HG03354 (cell line): Measurements from ENCODE around the gene NLRP6.
"Not testable (repeated sequence)": the region's sequence is repeated elsewhere in the genome, so short reads cannot be mapped to it uniquely, and the experiment has no call there.

Source experiments
- ATAC-seq: cut with Tn5 transposase; IDR thresholded peaks from one replicate; pipeline ENCODE4 v1.9.1; 2021; ENCODE audit warnings: mild to moderate bottlenecking; ENCODE audit not compliant: unreplicated experiment, poor library complexity, severe bottlenecking

The NLRP6 gene

GRCh38 chr11:317668-318404 lies 39.6 kb downstream of the NLRP6 start:
- ATAC-seq: peak; percentile 1

GRCh38 chr11:318405-319120 lies 40.4 kb downstream of the NLRP6 start:
- peak; percentile 54 for ATAC-seq

GRCh38 chr11:319121-319887 lies 41.1 kb downstream of the NLRP6 start:
- peak; percentile 23 for ATAC-seq

- ATAC-seq: not testable (repeated sequence)
These were observed 41.7 kb downstream of the NLRP6 start for GRCh38 chr11:319888-320273.

- ATAC-seq: no peak
These were observed 45.9 kb downstream of the NLRP6 start for GRCh38 chr11:324156-324555.

GRCh38 chr11:324593-325517 lies 46.6 kb downstream of the NLRP6 start:
- not testable (repeated sequence) for ATAC-seq

- ATAC-seq: no peak
These were observed 47.8 kb downstream of the NLRP6 start for GRCh38 chr11:325796-326591.

GRCh38 chr11:326592-326841 lies 48.3 kb downstream of the NLRP6 start:
- ATAC-seq: no peak

GRCh38 chr11:326842-327580 lies 48.8 kb downstream of the NLRP6 start:
- peak; percentile 52 for ATAC-seq

- ATAC-seq: no peak
These were observed 49.3 kb downstream of the NLRP6 start for GRCh38 chr11:327581-327923.

GRCh38 chr11:328012-328411 lies 49.8 kb downstream of the NLRP6 start:
- ATAC-seq: no peak

GRCh38 chr11:328516-329100 lies 50.4 kb downstream of the NLRP6 start:
- not testable (repeated sequence) for ATAC-seq

GRCh38 chr11:329886-330253 lies 51.7 kb downstream of the NLRP6 start:
- ATAC-seq: no peak

- ATAC-seq: no peak
These were observed 52.1 kb downstream of the NLRP6 start for GRCh38 chr11:330307-330693.

- no peak for ATAC-seq
These were observed 52.6 kb downstream of the NLRP6 start for GRCh38 chr11:330694-331357.

- no peak for ATAC-seq
These were observed 53.3 kb downstream of the NLRP6 start for GRCh38 chr11:331358-332060.
